ENCODE results near the gene BCAS3. TPM values are rescaled to one million over a fixed set of nuclear protein-coding genes. Genes with fewer than 3 reads are reported as not detected.

Gene BCAS3
- total RNA-seq, 6 experiments from 2014 or later: 9.2 to 22.1 (median 14.2) TPM

DNA sequence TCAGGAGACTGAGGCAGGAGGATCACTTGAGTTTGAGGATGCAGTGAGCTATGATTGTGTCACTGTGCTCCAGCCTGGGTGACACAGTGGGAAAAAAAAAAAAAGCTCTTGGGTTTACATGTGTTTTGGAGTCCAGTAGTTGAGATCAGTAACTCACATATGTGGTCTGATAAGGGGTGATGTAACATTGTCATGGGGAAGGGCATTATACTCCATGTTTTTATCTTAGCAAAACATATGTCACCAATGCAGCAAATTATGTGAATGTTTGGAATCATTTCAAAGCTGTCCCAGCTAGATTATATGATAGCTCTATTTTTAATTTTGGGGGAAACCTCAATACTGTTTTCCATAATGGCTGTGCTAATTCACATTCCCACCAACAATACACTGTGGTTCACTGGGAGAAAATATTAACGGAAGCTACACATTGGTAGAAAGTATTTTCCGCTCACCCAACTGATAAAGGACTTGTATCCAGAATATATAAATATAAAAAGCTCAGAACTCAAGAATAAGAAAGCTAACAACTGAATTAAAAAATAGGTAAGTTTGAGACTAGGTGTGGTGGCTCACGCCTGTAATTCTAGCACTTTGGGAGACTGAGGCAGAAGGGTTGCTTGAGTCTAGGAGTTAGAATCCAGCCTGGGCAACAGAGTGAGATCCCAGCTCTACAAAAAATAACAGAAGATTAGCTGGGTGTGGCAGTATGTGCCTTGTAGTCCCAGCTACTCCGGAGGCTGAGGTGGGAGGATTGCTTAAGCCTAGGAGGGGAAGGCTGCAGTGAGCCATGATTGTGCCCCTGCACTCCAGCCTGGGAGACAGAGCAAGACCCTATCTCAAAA lies 497.9 kb downstream of the BCAS3 start:
- WGBS (ENCODE audit: insufficient coverage, low coverage, low lambda C conversion rate, missing lambda C conversion rate): 99% methylated on average over 4 of the region's 4 CpGs
- no peak for TF ChIP-seq POLR2A (IDR thresholded peaks at IDR 0.05)
- TF ChIP-seq, protein P1, sequence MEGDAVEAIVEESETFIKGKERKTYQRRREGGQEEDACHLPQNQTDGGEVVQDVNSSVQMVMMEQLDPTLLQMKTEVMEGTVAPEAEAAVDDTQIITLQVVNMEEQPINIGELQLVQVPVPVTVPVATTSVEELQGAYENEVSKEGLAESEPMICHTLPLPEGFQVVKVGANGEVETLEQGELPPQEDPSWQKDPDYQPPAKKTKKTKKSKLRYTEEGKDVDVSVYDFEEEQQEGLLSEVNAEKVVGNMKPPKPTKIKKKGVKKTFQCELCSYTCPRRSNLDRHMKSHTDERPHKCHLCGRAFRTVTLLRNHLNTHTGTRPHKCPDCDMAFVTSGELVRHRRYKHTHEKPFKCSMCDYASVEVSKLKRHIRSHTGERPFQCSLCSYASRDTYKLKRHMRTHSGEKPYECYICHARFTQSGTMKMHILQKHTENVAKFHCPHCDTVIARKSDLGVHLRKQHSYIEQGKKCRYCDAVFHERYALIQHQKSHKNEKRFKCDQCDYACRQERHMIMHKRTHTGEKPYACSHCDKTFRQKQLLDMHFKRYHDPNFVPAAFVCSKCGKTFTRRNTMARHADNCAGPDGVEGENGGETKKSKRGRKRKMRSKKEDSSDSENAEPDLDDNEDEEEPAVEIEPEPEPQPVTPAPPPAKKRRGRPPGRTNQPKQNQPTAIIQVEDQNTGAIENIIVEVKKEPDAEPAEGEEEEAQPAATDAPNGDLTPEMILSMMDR (IDR thresholded peaks at IDR 0.05): no peak
- intact Hi-C loops (cut with DNase I): no loop called here

DNA sequence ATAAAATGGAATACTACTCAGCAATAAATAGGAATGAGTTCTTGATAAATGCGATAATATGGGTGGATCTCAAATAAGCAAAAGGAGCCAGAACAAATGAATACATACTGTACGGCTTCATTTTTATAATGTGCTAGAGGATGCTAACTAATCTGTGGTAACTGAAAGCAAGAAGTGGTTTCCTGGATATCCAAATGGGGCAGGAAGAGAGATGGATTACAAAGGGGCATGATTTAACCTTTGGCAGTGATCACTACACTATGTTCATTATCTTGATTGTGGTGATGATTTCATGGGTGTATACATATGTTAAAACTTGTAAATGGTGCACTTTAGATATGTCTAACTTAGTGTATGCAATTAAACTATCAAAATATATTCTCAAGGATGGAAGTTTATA lies 499.7 kb downstream of the BCAS3 start:
- DNase-seq: no peak
- 95% methylated on average over 2 of the region's 2 CpGs for WGBS (ENCODE audit: insufficient coverage, low coverage, low lambda C conversion rate, missing lambda C conversion rate)
- ATAC-seq: no peak
- Histone ChIP-seq H3K36me3 (no peaks in the 10 kb centered on the region), H3K4me1 (no peaks in the 10 kb centered on the region), H3K9me3 (no peaks in the 10 kb centered on the region), H3K27ac (no peak overlapping the region), H3K4me3 (no peak overlapping the region), H3K27me3 (no peaks in the 10 kb centered on the region)
- no peak for TF ChIP-seq POLR2A (IDR thresholded peaks at IDR 0.05)
- TF ChIP-seq, protein P1 (IDR thresholded peaks at IDR 0.05): no peak
- intact Hi-C loops (cut with DNase I): no loop called here

More for the DNA sequence above, 497.9 kb downstream of the BCAS3 start:
- Histone ChIP-seq H3K4me1 (no peaks in the 10 kb centered on the region), H3K4me3 (no peak overlapping the region), H3K9me3 (no peaks in the 10 kb centered on the region), H3K36me3 (no peaks in the 10 kb centered on the region), H3K27me3 (no peaks in the 10 kb centered on the region), H3K27ac (no peak overlapping the region)
- DNase-seq: no peak
- no peak for ATAC-seq

DNA sequence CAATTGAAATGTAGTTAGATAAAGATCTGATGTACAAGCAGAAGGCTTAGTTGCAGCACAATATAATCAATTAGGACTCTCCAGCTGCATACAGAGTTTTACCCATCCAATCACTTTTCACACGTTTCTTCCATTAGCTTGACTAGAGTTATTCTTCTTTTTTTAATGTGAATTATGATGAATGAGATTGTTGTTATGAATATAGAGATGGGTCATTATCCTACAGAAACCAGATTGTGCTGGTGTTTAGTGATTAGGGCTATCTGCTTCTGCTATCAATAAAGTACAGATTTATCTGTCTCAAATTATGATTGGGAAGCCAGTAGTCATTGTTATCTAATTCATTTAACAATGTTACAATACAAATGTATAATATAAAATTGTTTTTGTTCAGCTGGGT lies 500.6 kb downstream of the BCAS3 start:
- no peak overlapping the region for H3K4me3 ChIP-seq
- no peaks in the 10 kb centered on the region for H3K9me3 ChIP-seq
- 46% methylated on average over 1 of the region's 1 CpG for WGBS (ENCODE audit: insufficient coverage, low coverage, low lambda C conversion rate, missing lambda C conversion rate)
- H3K4me1 ChIP-seq: no peaks in the 10 kb centered on the region
- intact Hi-C loops (cut with DNase I): no loop called here
- no peaks in the 10 kb centered on the region for H3K27me3 ChIP-seq
- DNase-seq (no peak), ATAC-seq (no peak)
- TF ChIP-seq, protein P1 (IDR thresholded peaks at IDR 0.05): no peak
- TF ChIP-seq POLR2A (IDR thresholded peaks at IDR 0.05): no peak
- no peaks in the 10 kb centered on the region for H3K36me3 ChIP-seq
- no peak overlapping the region for H3K27ac ChIP-seq

DNA sequence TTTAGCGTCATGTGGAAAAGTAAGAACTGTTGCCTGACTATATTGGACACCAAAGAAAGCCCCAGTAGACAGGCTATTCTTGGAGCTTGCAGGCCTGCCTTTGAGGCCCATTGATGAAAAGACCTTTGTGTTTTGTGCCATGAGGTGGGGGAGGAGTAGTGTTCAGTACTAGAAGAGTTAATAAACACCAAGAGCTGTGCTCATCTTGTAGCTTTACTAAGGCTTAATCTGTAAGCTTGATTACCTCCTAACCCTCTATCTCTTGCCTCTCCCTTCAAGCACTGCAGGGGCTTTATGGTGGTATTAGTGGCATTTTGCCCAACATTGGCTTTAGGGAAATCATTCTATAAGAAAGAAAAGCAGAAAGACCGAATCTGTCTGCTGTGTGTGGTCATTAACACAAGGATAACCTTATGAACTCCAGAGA lies 501.7 kb downstream of the BCAS3 start:
- Histone ChIP-seq H3K27me3 (no peaks in the 10 kb centered on the region), H3K36me3 (no peaks in the 10 kb centered on the region), H3K27ac (no peak overlapping the region), H3K4me1 (no peaks in the 10 kb centered on the region), H3K4me3 (no peak overlapping the region), H3K9me3 (no peaks in the 10 kb centered on the region)
- ATAC-seq: no peak
- TF ChIP-seq POLR2A (IDR thresholded peaks at IDR 0.05): no peak
- TF ChIP-seq, protein P1 (IDR thresholded peaks at IDR 0.05): no peak
- DNase-seq: no peak
- WGBS (ENCODE audit: insufficient coverage, low coverage, low lambda C conversion rate, missing lambda C conversion rate): 75% methylated on average over 2 of the region's 2 CpGs
- intact Hi-C loops (cut with DNase I): no loop called here
